NCI-H2196 treated with DMSO at 0.1 percent for 48 hours (cell line): ENCODE measurements around the gene TSEN15.
"Not testable (repeated sequence)": the region's sequence is repeated elsewhere in the genome, so short reads cannot be mapped to it uniquely, and the experiment has no call there.

Source experiments
- DNase-seq: peaks from one replicate; lab custom pipeline; 2025; ENCODE audit not compliant: unreplicated experiment; lab: John Stamatoyannopoulos, UW

The TSEN15 gene

DNA sequence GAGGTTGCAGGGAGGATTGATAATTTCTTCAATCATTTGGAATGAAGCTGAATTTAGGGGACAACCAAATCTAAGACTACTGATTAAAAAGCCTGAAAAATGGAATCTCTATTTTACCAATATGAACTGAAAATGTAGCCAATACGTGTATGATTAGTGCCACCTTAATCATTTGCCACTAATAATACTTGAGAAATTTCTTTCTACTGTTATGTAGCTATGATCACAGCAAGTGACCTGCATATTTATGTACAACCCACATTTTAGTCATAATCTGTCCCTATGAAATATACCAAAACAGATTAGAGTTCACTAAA is 20.5 kb upstream of the TSEN15 start:
- no peak for DNase-seq

DNA sequence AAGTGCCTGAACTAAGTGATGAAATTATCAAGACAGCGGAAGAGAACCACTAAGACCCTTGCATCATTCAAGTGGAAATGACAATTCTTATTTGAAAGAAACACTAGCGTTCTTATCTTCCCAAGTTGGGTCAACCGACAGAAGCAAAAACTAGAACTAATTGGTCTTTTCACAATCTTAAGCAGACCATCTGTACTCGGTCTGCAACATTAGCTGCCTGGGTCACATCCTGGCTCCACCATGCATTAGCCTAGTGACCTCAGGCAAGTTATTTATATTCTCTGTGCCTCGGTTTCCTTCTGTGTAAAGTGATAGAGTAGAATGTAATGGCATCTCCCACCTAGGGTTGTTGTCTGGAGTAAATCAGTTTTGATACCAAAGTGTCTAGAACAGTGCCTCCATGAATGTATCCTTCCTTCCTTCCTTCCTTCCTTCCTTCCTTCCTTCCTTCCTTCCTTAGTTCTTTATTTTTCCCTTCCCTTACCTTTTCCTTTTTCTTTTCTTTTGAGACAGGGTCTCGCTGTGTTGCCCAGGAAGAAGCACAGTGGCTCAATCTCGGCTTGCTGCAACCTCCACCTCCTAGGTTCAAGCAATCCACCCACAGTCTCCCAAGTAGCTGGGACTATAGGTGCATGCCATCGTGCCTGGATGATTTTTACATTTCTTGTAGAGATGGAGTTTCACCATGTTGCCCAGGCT is 20.0 kb upstream of the TSEN15 start:
- DNase-seq, result no peak

DNA sequence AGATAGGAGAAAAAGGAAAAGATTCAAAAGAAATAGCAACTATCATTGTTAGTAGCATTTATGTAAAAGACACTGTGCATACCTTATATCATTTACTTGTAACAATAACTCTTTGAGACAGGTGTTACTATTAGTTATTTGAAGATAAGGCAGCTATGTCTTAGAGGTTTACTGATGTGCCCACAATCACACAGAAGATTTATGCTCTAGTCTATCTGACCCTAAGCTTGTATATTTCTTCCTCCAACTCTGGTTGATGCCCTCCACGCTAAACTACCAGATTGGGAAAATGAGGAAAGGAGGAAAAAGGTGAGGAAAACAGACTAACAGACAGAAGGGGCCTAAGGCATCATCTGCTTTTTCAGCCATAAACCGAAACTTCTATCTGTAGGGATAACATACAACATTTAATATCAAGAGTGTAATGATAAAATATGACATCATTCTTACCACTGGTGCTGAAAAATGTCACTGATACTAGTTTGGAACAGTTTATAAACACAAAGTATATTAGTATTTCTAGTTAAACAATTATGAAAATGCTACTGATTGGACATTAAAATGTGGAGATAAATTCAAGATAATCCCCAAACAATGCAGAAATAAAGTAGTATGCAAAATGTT is 19.1 kb upstream of the TSEN15 start:
- no peak for DNase-seq

DNA sequence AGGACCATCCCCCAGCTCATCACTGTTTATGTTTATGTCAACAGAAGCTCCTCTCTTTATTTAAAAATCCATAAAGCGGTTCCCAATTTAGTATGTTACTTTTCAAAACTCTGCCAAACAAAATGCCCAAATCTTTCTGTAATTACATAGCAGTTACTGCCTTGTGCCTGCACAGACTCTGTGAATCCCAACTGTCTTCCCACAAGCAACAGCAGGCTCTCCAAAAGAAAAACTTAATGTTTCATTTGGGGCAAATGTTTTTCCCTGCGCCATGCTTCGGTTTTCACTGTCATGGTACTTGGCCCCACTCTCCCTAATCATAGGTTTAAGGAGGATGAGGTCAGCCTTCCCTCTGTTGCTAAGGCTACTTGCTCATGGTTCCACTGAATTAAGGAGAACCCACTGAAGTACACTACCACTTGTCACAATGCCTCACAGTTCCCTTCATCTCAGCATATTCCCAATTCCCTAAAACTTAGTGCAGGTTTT is 18.6 kb upstream of the TSEN15 start:
- no peak for DNase-seq

DNA sequence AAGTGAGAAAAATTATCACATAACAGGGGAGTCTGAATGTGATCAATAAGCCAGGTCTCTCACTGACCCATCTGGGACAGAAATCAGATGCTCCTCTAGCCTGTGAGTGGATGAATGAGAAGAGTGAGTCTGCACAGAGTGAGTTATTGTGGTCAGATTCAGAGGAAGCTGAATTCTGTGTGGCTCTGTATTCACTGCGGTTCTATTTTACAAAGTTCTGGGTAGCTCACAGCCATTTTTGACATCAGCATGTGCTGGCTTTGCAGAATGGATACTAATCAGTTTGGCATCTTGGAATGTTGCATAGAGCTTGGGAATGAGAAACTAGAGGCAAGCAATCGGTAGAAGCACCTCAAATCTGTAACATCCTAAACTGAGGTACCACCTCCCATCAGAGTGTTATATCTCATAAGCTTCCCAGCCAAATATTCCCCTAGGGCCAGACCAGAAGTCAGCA is 17.8 kb upstream of the TSEN15 start:
- DNase-seq, result no peak

DNA sequence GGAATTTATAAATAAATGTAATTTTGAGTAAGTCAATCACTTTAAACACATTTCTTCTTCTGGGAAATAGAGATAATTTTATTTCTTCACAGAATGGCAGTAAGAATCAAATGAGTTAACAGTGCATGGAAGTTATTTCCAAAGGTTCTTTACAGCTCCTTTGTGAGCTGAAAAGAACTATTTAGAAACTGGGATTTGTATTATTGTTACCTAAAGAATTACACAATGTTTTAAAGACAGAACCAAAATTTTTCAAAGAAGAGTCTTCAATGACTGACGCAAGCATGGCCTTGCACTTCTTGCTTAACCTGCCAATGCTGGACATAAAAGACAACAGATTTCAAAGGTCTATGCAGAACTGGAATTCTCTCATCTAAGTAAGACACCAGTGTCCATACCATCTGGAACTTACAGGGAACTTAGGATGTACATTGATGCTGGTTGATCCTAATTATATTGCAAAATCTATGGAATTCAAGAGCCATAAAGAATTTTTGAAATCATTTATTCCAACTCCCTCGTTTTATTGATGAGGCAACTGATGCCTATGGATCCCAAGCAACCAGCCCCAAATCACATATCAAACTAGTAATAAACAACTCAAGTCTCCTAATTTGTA is 16.7 kb upstream of the TSEN15 start:
- no peak for DNase-seq

DNA sequence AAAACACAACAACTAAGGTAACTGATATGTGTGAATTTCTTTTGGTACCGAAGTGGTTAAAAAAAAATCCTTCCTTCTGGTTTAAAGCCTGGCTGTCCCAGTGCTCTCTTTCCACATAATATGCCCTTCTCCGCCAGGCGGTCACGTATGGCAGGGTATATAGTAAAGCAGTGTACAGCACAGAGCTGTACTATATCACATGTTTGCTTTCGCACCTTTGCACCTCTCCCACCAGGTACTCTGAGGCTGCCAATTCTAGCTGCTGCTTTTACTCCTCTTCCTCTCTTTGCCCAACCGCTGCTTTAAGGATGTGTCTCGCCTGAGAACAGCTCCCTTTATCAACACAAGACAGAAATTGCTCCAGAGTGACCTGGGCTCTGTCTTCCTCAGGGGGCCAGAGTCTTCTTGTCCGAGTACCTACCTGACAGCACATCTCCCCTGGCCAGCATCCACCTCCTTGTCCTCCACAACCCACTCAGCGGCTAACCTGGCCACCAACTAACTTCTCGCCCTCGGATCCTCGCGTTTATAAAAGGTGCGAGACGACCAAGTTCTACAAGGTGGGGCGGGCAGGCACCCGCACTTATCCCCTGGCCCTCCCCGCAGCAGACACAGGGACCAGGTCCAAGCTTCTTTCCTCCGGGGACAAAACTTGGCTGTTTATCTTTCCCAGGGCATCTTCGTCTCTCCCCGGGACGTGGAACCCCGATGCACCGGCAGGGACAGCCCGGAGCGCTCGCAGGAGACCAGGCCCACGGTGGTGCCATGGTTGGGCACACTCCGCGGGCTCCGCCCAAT is 15.6 kb upstream of the TSEN15 start:
- no peak for DNase-seq

DNA sequence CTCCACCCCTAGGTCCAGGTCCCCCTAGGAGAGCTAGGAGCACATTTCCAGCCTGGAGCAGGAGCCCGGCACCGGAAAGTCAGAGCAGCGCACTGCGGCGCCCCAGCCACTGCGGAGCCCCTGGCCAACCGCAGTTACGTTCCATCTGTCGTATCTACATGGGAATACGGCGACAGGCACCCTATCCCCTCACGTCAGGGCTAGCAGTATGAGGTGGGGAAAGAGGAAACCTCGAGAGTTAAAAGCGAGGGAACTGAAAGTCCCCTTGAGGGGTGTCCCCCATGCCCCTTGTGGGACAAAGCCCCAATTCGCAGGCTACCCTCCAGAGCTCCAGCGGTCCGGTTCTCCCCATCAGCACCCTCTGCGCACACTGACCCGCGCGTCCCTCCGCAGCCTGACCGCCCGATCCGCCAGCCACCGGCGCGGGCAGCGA is 15.0 kb upstream of the TSEN15 start:
- DNase-seq, result no peak

DNA sequence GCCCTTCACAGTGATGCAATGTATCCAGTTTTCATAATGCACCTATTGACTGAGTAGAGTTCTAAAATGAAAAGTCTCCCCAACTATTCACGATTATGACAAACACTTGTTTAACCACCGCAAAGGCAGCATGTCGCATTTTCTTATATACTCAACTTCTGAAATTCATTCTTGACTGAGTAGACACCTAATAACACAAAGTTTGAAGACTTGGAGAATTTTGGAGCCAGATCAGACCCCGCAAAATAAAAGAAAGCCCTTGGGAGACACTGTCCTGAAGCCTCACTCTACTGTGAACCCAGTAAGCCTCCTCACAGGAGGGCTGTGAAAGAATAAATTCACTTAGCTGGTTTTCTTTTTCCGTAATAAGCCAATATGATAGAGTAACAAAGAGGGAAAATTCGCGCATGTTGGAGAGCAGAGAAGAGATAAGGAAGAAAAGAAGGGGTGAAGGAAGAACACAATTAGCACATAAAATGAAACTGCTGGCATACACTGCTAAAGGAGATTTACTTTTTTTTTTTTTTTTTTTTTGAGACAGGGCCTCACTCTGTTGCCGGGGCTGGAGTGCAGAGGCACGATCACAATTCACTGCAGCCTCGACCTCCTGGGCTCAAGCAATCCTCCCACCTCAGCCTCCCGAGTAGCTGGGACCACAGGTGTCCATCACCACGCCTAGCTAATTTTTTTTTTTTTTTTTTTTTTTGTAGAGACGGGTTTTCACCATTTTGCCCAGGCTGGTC is 13.5 kb upstream of the TSEN15 start:
- no peak for DNase-seq

DNA sequence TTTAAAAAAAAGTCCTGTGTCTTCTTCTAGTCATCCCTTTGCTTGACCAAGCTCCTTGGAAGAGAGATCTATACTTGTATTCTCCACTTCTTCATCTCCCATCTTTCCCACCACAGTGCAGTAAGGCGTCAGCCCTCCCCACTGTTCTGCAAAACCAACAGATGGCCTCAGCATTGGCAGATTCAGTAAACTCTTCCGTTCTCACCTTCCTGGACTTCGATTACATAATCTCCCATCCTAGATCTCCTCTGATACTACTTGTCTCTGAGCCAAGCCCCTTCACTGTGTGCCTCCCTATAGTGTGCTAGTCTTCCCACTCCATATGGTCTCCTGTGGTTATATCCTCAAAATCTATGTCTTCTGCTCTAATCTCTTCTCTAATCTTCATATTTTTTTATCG is 12.4 kb upstream of the TSEN15 start:
- no peak for DNase-seq

DNA sequence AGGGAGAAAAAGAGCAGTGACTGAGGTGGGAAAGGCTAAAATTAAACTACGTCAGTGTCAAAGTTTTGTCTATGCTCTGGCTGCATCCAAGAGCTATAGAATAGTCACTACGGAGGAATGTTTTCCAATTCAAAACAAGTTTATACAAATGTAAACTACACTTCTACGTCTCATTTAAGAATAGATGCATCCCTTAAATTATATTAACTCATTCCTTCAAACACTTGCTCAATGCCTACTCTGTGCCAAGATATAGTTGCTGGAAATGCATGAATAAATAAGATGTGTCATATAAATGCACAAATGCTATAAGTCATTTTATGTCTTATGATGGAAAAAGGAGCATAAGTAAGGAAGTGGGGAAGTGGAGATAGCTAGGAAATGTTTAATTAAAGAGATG is 9.8 kb upstream of the TSEN15 start:
- no peak for DNase-seq

DNA sequence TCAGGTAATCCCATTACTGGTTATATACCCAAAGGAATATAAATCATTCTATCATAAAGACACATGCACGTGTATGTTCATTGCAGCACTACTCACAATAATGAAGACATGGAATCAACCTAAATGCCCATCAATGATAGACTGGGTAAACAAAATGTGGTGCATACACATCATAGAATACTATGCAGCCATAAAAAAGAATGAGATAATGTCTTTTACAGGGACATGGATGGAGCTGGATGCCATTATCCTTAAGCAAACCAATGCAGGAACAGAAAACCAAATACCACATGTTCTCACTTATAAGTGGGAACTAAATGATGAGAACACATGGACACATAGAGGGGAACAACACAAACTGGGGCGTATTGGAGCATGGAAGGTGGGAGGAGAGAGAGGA is 8.2 kb upstream of the TSEN15 start:
- not testable (repeated sequence) for DNase-seq

DNA sequence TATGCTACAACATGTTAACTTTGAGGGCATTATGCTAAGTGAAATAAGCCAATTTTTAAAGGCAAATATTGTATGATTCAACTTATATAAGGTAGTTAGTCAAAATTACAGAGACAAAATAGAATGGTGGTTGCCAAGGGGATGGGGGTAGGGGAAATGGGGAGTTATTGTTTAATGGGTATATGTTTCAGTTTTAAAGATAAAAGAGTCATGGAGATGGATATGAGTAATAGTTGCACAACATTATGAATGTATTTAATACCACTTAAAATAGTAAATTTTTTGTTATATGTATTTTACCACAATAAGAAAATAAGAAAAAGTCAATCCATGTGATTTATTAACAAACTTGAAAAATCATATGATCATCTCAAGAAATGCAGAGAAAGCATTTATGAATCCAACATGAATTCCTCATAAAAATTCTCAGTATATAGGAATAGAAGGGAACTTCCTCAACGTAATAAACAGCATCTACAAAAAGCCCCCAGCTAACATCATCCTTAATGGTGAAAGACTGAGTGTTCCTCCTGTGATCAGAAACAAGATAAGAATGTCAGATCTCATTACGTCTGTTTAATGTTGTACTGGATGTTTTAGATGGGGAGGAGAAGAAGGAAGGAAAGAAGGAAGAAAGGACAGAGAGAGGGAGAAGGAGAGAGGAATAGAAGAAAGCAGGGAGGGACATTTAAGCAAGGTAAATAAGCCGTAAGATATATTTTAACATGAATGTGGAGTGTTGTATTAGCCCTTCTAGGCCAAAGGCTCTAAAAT is 6.7 kb upstream of the TSEN15 start:
- no peak for DNase-seq

DNA sequence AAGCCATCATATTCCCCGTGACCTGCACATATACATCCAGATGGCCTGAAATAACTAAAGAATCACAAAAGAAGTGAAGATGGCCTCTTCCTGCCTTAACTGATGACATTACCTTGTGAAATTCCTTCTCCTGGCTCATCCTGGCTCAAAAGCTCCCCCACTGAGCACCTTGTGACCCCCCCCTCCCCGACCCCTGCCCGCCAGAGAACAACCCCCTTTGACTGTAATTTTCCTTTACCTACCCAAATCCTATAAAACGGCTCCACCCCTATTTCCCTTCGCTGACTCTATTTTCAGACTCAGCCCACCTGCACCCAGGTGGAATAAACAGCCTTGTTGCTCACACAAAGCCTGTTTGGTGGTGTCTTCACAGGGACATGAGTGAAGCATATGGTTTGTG is 4.0 kb upstream of the TSEN15 start:
- DNase-seq, result not testable (repeated sequence)

DNA sequence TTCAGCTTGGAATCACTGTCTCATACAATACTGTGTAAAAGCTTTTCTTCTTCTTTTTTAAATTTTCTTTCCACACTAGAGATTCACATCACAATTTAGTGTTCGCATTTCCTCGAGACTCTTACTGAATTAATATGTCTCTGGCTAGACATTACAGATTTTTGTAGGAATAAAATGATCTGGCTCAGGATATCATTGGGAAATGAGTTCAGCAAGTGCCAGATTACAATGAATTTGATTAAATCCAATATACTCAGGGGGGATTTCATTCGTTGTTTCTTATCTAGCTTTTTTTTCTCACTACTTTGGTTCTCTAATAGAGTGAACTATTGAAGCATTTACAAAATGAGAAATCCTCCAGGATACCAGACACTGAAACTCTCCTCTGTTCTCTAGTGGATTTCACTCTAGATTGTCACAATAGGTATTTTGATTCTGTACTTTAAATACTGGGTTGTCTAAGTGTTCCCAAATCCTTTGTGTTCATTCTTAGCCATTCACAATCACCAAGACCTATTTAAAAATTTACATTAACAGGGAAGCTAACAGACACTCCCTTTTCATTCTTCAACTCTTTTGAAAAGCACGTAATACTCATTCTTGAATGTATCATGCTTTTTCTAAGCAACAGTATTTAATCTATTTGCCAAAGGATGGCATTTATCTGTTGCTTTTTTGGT is 2.8 kb upstream of the TSEN15 start:
- no peak for DNase-seq

DNA sequence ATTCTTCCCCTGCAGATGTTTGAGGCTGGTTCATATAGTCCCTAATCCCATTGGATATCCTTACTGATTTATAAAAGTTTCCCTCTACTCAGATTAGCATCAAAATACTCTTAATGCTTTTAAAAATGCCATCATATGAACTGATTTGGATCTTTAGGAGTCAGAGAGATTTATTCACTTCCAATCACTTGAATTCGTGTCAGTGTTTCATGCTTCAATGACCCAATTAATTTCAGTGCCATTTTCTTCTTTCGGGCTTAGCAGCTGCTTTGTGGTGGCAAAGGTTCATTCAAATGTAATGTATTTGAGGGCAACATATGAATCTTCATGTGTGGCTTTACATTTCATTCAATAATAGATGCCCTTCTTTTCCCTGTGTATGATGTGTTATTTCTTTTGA is 2.2 kb upstream of the TSEN15 start:
- no peak for DNase-seq

DNA sequence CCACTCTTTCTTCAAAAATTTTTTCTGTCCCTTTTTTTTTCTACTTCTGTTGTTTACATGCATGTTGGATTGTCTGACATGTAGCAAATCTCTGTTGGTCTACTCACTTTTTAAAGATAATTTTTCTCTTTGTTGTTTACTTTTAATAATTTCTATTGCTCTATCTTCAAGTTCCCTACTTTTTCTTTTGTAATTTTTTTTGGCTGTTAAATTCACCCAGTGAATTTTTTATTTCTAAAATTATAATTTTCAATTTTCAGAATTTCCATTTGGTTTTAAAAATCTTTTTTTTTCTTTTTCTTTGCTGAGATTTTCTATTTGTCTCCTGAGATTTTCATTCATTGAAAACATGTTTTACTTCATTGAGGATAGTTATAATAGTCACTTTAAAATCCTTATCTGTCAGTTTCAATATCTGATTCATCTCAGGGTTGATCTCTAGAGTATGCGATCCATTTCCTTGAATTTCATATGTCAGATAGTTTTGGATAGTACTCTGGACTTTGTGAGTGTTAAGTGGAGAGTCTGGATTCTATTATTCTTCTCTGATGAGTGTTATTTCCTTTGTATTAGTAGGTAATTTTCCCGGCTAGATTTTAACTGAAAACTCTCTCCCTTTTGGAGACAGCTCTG is 1.6 kb upstream of the TSEN15 start:
- no peak for DNase-seq

DNA sequence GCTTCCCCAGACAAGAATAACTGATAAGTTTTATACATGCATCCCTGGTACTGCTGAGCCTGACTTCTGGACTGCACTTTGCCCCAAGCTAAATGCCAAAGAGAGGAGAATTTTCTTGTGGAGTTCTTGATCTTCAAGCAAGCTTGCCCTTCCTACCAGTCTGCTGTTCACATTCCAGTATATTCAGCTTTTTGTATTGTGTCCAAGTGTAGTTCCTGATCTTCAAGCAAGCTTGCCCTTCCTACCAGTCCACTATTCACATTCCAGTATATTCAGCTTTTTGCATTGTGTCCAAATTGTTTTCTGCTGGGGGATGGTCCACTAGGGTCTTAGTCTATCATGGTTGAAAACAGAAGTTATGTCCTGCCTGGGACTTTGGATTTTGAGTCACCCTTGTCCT is 894 bp upstream of the TSEN15 start:
- no peak for DNase-seq

DNA sequence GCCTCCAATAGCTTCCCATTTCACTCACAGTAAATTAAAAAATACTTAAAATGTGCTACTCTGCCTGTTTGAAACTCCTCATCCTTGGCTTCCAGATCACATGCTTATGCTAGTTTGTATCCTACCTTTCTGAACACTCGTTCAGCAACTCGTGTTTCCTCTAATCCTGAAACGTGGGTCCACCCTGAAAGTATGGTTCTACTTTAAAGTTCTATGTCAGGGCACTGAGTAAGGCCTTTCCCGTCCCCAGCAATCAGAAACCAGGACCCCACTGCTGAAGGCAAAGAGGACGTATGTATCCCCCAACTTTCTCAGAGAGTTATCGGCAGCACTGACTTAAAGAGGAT is 419 bp upstream of the TSEN15 start:
- DNase-seq, result no peak
